PC-9 (cell line): ENCODE results near the gene RD3L. TPM values are rescaled to one million over a fixed set of nuclear protein-coding genes. Genes with fewer than 3 reads are reported as not detected.

Source experiments
- BruUV-seq: library from RNA; stranded (reverse); fragments of 400-500 nt; replicated peaks from 2 replicates; lab custom pipeline; 2021; lab: Mats Ljungman, UMichigan
- CTCF ChIA-PET: fragments of 300-600 bp; sonication (Branson Sonifier 250); formaldehyde crosslinking; loops from one replicate; lab custom pipeline; 2022; ENCODE audit warnings: antibody characterized with exemption; lab: Charles Lee
- POLR2A ChIA-PET: fragments of 300-600 bp; sonication (Branson Sonifier 250); formaldehyde crosslinking; loops from one replicate; lab custom pipeline; 2022; ENCODE audit warnings: antibody characterized with exemption; ENCODE audit not compliant: unreplicated experiment; lab: Charles Lee
- DNase-seq, 2 experiments: peaks; one replicate each; pipeline versions ENCODE4 v3.0.0 to v3.0.0-alpha.2; 2015 to 2022; ENCODE audit warnings: mixed read lengths in 1 of 2
- H2AFZ ChIP-seq: fragments of 200-600 bp; sonication (generic); 2 replicates; pipeline ENCODE4 v1.8.1; 2017; ENCODE audit warnings: antibody characterized with exemption
- H3F3A ChIP-seq: fragments of 200-600 bp; sonication (generic); 2 replicates; pipeline ENCODE4 v1.8.1; 2017; ENCODE audit warnings: antibody characterized with exemption, mild to moderate bottlenecking, low read depth; ENCODE audit not compliant: insufficient read depth
- H3K27ac ChIP-seq: fragments of 200-600 bp; sonication (generic); 2 replicates; pipeline ENCODE4 v1.6.1; 2016; ENCODE audit warnings: mixed run types
- H3K27me3 ChIP-seq: fragments of 200-600 bp; sonication (generic); 2 replicates; pipeline ENCODE4 v1.6.1; 2016; ENCODE audit warnings: low read depth, mixed run types; ENCODE audit not compliant: insufficient read depth
- H3K36me3 ChIP-seq: fragments of 200-600 bp; sonication (generic); 2 replicates; pipeline ENCODE4 v1.6.1; 2016; ENCODE audit warnings: low read depth, mixed run types
- H3K4me1 ChIP-seq: fragments of 200-600 bp; sonication (generic); replicated peaks from 2 replicates; pipeline ENCODE4 v1.6.1; 2016; ENCODE audit warnings: mixed run types; ENCODE audit not compliant: insufficient read depth
- H3K4me2 ChIP-seq: fragments of 200-600 bp; sonication (generic); 2 replicates; pipeline ENCODE4 v1.6.1; 2017; ENCODE audit warnings: mixed run types
- H3K4me3 ChIP-seq: fragments of 200-600 bp; sonication (generic); 2 replicates; pipeline ENCODE4 v1.6.1; 2016; ENCODE audit warnings: mixed run types
- H3K79me2 ChIP-seq: fragments of 200-600 bp; sonication (generic); 2 replicates; pipeline ENCODE4 v1.6.1; 2017; ENCODE audit warnings: low read depth, mixed run types
- H3K9me2 ChIP-seq: fragments of 200-600 bp; sonication (generic); 2 replicates; pipeline ENCODE4 v1.8.1; 2017; ENCODE audit warnings: mild to moderate bottlenecking; ENCODE audit not compliant: insufficient read depth
- H3K9me3 ChIP-seq: fragments of 200-600 bp; sonication (generic); 2 replicates; pipeline ENCODE4 v1.8.1; 2016; ENCODE audit warnings: low read depth; ENCODE audit not compliant: insufficient read depth
- H4K20me1 ChIP-seq: fragments of 200-600 bp; sonication (generic); 2 replicates; pipeline ENCODE4 v1.8.1; 2017; ENCODE audit not compliant: insufficient read depth
- EZH2 ChIP-seq: fragments of 200-600 bp; sonication (generic); IDR thresholded peaks from 2 replicates; pipeline ENCODE4 v1.8.0; 2017; ENCODE audit warnings: antibody characterized with exemption, low read depth
- intact Hi-C: fragments of 100-400 bp; cut with micrococcal nuclease; formaldehyde crosslinking; loops from one replicate; pipeline ENCODE4 v1.10.0; 2022; ENCODE audit not compliant: unreplicated experiment
- total RNA-seq: library from RNA; stranded (reverse); gene quantifications from 2 replicates; pipeline ENCODE4 v1.2.3, GENCODE V29; 2021
- TF ChIP-seq, protein P1 (sequence below): fragments of 200-600 bp; sonication (generic); conservative IDR thresholded peaks from 2 replicates; pipeline ENCODE4 v1.6.1; 2017; ENCODE audit warnings: mixed run types, antibody characterized with exemption, mild to moderate bottlenecking, moderate library complexity

RD3L gene
- total RNA-seq, 1 experiment from 2014 or later = not detected

DNA sequence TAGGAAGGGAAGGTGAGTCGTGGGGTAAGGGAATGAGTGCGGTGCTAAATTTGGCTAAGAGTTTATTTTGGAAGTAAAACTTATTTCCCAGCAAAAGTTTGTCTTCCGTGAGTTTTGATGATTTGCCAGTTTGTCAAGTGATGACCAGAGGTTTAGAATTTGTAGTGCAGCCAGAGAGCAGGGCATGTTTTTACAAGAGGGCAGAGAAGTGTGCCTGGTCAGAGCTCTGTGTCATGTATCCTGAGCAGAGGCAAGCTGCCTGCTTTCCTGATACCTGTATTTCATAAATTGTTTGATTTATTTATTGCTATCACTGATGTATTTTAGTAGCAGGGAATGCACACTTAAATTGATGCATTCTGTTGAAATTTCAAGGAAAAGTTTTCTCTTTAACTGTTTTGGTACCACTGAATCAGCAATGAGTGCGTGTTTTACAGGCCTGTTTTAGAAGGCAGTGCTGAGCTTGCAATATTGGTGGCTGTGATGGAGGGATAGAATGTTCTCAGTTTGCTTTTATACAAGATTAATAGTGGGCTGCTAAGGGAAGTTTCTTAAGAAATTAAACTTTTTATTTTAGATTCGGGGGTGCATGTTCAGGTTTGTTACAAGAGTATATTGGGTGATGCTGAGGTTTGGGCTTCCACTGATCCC, 19.7 kb upstream of the RD3L start:
- no peak for DNase-seq
- H3K4me2 ChIP-seq = no peak overlapping the region
- no TSS peak for BruUV-seq
- H3K9me3 ChIP-seq = no peaks in the 10 kb centered on the region
- H3F3A ChIP-seq = no peaks in the 10 kb centered on the region
- H3K4me1 ChIP-seq = no peaks in the 10 kb centered on the region
- CTCF ChIA-PET = no interaction called here
- no peaks in the 10 kb centered on the region for H3K79me2 ChIP-seq
- H3K4me3 ChIP-seq = no peak overlapping the region
- H4K20me1 ChIP-seq = no peaks in the 10 kb centered on the region
- intact Hi-C loops = no loop called here
- no peak overlapping the region for H2AFZ ChIP-seq
- POLR2A ChIA-PET = no interaction called here
- TF ChIP-seq, protein P1, sequence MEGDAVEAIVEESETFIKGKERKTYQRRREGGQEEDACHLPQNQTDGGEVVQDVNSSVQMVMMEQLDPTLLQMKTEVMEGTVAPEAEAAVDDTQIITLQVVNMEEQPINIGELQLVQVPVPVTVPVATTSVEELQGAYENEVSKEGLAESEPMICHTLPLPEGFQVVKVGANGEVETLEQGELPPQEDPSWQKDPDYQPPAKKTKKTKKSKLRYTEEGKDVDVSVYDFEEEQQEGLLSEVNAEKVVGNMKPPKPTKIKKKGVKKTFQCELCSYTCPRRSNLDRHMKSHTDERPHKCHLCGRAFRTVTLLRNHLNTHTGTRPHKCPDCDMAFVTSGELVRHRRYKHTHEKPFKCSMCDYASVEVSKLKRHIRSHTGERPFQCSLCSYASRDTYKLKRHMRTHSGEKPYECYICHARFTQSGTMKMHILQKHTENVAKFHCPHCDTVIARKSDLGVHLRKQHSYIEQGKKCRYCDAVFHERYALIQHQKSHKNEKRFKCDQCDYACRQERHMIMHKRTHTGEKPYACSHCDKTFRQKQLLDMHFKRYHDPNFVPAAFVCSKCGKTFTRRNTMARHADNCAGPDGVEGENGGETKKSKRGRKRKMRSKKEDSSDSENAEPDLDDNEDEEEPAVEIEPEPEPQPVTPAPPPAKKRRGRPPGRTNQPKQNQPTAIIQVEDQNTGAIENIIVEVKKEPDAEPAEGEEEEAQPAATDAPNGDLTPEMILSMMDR = no peak
- no peak for TF ChIP-seq EZH2
- no peaks in the 10 kb centered on the region for H3K27me3 ChIP-seq
- no peaks in the 10 kb centered on the region for H3K9me2 ChIP-seq
- H3K27ac ChIP-seq = no peak overlapping the region
- no peaks in the 10 kb centered on the region for H3K36me3 ChIP-seq

DNA sequence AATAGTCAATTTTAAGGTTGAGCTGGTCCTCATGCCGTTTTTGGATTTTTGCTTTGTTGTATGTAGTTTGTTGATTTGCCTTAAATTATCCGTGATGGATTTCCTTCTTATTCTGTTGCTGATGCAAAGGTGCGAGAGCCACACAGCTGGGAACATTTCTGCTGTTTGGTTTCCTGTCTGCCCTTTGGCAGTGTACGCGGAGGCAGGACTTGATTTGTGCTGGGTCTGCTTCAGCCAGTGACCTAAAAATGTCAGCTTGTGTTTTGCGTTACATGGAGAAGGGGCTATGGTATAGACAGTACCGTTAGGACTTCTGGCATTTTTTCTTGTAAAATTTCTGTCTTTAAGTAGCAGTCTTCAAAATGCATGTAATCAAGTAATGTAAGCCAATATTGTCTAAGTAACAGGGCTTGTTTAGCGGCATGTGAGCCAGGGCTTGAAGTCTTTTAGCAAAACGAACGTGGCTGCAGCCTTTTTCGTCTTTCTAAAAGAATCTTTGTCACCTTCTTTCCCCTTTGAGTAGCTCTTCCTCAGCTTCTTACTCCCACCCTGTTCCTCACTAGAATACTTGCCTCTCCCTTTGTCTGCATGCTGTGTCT, 18.2 kb upstream of the RD3L start:
- TF ChIP-seq, protein P1 = no peak
- TF ChIP-seq EZH2 = no peak
- no peak overlapping the region for H3K4me2 ChIP-seq
- H3F3A ChIP-seq = no peaks in the 10 kb centered on the region
- DNase-seq = no peak
- H3K27me3 ChIP-seq = no peaks in the 10 kb centered on the region
- no peaks in the 10 kb centered on the region for H3K4me1 ChIP-seq
- intact Hi-C loops = no loop called here
- ChIA-PET CTCF (no interaction called here), POLR2A (no interaction called here)
- no peaks in the 10 kb centered on the region for H3K9me3 ChIP-seq
- no peaks in the 10 kb centered on the region for H3K36me3 ChIP-seq
- H3K79me2 ChIP-seq = no peaks in the 10 kb centered on the region
- no TSS peak for BruUV-seq
- H3K27ac ChIP-seq = no peak overlapping the region
- H4K20me1 ChIP-seq = no peaks in the 10 kb centered on the region
- no peaks in the 10 kb centered on the region for H3K9me2 ChIP-seq
- no peak overlapping the region for H2AFZ ChIP-seq
- H3K4me3 ChIP-seq = no peak overlapping the region

DNA sequence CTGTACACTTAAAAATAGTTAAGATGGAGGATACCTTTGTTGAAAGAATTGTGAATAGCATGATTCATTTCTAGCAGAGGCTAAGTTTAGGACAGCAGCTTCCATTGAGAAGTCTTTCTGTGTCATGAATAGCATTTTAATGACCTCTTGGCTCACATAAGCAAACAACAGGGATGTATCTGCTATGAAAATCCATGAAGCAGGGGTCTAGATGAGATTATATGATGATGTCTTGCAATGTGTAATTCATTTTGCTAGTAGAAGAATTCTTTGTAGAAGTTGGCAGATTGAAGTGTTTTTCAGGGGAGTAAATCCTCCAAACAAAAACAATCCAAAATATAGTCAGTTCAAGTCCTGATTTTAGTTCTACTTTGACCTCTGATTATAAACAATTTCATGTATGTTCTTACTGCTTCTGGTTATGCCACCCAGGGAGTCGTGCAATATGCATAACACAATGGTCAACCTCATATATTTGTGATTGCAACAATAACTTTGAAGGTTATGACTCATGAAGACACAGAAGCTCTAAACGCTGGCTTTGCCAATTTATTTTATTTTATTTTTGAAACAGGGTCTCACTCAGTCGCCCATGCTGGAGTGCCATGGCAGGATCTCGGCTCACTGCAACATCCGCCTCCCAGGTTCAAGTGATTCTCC, 6.9 kb upstream of the RD3L start:
- intact Hi-C loops = no loop called here
- Histone ChIP-seq H3F3A (no peaks in the 10 kb centered on the region), H2AFZ (no peak overlapping the region), H3K4me1 (no peaks in the 10 kb centered on the region), H3K4me2 (no peak overlapping the region), H3K4me3 (no peak overlapping the region), H3K27me3 (no peaks in the 10 kb centered on the region), H3K36me3 (no peaks in the 10 kb centered on the region), H3K9me2 (no peaks in the 10 kb centered on the region), H4K20me1 (no peaks in the 10 kb centered on the region), H3K9me3 (no peaks in the 10 kb centered on the region), H3K27ac (no peak overlapping the region), H3K79me2 (no peaks in the 10 kb centered on the region)
- ChIA-PET POLR2A (no interaction called here), CTCF (no interaction called here)
- no peak for DNase-seq
- TF ChIP-seq EZH2 = no peak
- TF ChIP-seq, protein P1 = no peak
- BruUV-seq = no TSS peak
